Measurements from ENCODE around the gene HSPB8. TPM values are rescaled to one million over a fixed set of nuclear protein-coding genes. Genes with fewer than 3 reads are reported as not detected.

HSPB8 gene
- total RNA-seq, 1 donor from 2014 or later = 54.6 TPM

GRCh38 chr12:119201789-119202543 is 23.2 kb downstream of the HSPB8 start:
- Mint-ChIP-seq H3K27ac (ENCODE audit: unreplicated experiment) (no peak overlapping the region), H3K4me3 (ENCODE audit: unreplicated experiment) (no peak overlapping the region), H3K27me3 (ENCODE audit: low read depth, unreplicated experiment) (peaks cover 7% of the 10 kb centered on the region), H3K36me3 (ENCODE audit: low read depth, unreplicated experiment) (no peaks in the 10 kb centered on the region), H3K9me3 (ENCODE audit: unreplicated experiment) (no peaks in the 10 kb centered on the region), H3K4me1 (ENCODE audit: low read depth, unreplicated experiment) (peaks cover 2% of the 10 kb centered on the region)
- DNase-seq (ENCODE audit: low read depth) = no peak
- TF ChIP-seq EZH2 (IDR thresholded peaks at IDR 0.05; ENCODE audit: insufficient read depth, low read length) (no peak), CTCF (IDR thresholded peaks at IDR 0.05; ENCODE audit: insufficient read depth, low read depth, low read length) (no peak)
- Histone ChIP-seq H3K79me2 (ENCODE audit: insufficient read depth, low read length) (no peaks in the 10 kb centered on the region), H3K27me3 (ENCODE audit: insufficient read depth, low read length) (no peaks in the 10 kb centered on the region), H3K36me3 (ENCODE audit: insufficient read depth, low read length) (no peaks in the 10 kb centered on the region), H3K9me3 (ENCODE audit: insufficient read depth, low read depth, low read length) (no peaks in the 10 kb centered on the region), H3K27ac (ENCODE audit: low read depth, low read length) (no peak overlapping the region), H3K4me3 (ENCODE audit: insufficient read depth, low read depth, low read length) (no peak overlapping the region), H3K4me2 (ENCODE audit: low read length) (no peak overlapping the region), H4K20me1 (ENCODE audit: insufficient read depth, low read length) (no peaks in the 10 kb centered on the region), H2AFZ (ENCODE audit: low read depth, low read length) (no peak overlapping the region), H3K9ac (ENCODE audit: low read length) (no peak overlapping the region), H3K4me1 (ENCODE audit: insufficient read depth, low read length) (no peaks in the 10 kb centered on the region)
- FAIRE-seq = no peak

- H3K36me3 Mint-ChIP-seq (ENCODE audit: low read depth, unreplicated experiment) = no peaks in the 10 kb centered on the region
Observed at GRCh38 chr12:119202544-119202943, 23.8 kb downstream of the HSPB8 start.

More at GRCh38 chr12:119202544-119202943, 23.8 kb downstream of the HSPB8 start:
- Histone ChIP-seq H3K36me3 (ENCODE audit: insufficient read depth, low read length) (no peaks in the 10 kb centered on the region), H3K27me3 (ENCODE audit: insufficient read depth, low read length) (no peaks in the 10 kb centered on the region), H3K4me2 (ENCODE audit: low read length) (no peak overlapping the region), H3K27ac (ENCODE audit: low read depth, low read length) (no peak overlapping the region), H3K9ac (ENCODE audit: low read length) (no peak overlapping the region), H3K4me1 (ENCODE audit: insufficient read depth, low read length) (no peaks in the 10 kb centered on the region), H4K20me1 (ENCODE audit: insufficient read depth, low read length) (no peaks in the 10 kb centered on the region), H3K4me3 (ENCODE audit: insufficient read depth, low read depth, low read length) (no peak overlapping the region), H3K79me2 (ENCODE audit: insufficient read depth, low read length) (no peaks in the 10 kb centered on the region), H3K9me3 (ENCODE audit: insufficient read depth, low read depth, low read length) (no peaks in the 10 kb centered on the region), H2AFZ (ENCODE audit: low read depth, low read length) (no peak overlapping the region)
- DNase-seq (ENCODE audit: low read depth) (no peak), FAIRE-seq (no peak)
- Mint-ChIP-seq H3K27ac (ENCODE audit: unreplicated experiment) (no peak overlapping the region), H3K9me3 (ENCODE audit: unreplicated experiment) (no peaks in the 10 kb centered on the region), H3K4me3 (ENCODE audit: unreplicated experiment) (no peak overlapping the region), H3K27me3 (ENCODE audit: low read depth, unreplicated experiment) (peaks cover 11% of the 10 kb centered on the region), H3K4me1 (ENCODE audit: low read depth, unreplicated experiment) (peaks cover 2% of the 10 kb centered on the region)
- TF ChIP-seq CTCF (IDR thresholded peaks at IDR 0.05; ENCODE audit: insufficient read depth, low read depth, low read length) (no peak), EZH2 (IDR thresholded peaks at IDR 0.05; ENCODE audit: insufficient read depth, low read length) (no peak)
